ENCODE measurements around the gene LRG1. TPM values are rescaled to one million over a fixed set of nuclear protein-coding genes. Genes with fewer than 3 reads are reported as not detected.

LRG1 gene
- total and polyA plus RNA-seq, 9 of the 15 experiments (the other 6 are each of a cell fraction or from before 2014, with no cell fraction given), result 1.5 to 11.9 (median 8.7) TPM

DNA sequence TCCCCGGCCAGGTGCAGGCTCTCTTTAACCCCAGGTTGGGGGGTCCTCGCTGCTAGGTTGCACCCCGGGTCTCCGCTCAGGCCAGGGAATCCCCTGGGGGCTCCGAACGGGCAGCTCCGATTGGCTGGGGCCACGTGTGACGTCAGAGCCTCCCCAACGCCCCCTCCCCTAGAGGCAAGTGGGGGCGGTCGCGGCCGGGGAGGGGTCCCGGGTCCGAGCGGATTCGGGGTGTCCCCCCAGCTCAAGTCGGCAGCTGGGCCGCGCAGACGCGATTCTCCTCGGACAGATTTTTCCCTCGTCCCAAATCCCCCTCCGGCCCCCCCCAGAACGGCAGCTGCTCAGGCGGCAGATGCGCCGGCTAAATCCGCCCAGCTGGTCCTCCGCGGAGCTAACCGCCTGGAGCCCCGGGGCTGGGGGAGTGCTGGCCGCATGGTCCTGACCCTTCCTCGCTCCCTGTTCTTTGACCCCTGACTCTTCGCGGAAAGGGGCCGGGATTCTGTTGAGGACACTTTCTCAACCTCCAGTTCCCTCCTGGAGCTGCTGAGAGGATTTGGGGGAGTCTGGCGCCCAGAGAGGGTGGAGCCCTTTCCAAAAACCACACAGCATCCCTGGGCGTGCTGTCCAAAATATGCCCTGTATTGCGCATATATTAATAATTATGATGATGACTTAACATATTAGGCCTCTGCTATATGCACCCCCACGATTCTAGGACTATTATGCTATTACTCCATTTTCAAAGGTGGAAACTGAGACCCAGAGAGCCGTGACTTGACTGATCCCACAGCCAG is 45.0 kb upstream of the LRG1 start (continued):
- TF ChIP-seq REST (IDR thresholded peaks at IDR 0.05; ENCODE audit: borderline replicate concordance) (peak; percentile 72), REST (CRISPR knock-in tag; IDR thresholded peaks at IDR 0.05; ENCODE audit: low read depth) (no peak), ELF1 (tag; IDR thresholded peaks at IDR 0.05) (no peak), BRD9 (IDR thresholded peaks at IDR 0.05; ENCODE audit: low read depth, partially characterized antibody) (peak; percentile 68), ZNF76 (CRISPR knock-in tag; IDR thresholded peaks at IDR 0.05; ENCODE audit: borderline replicate concordance) (no peak), BHLHE40 (IDR thresholded peaks at IDR 0.05; ENCODE audit: low read length) (no peak), PHB2 (IDR thresholded peaks at IDR 0.05; ENCODE audit: low read depth) (no peak), ARNT (IDR thresholded peaks at IDR 0.05) (no peak), DMBX1 (CRISPR knock-in tag; IDR thresholded peaks at IDR 0.05; ENCODE audit: borderline replicate concordance) (no peak), ZFP36 (IDR thresholded peaks at IDR 0.05; ENCODE audit: low read depth, low read length, partially characterized antibody) (peak; percentile 90), ZNF778 (CRISPR knock-in tag; IDR thresholded peaks at IDR 0.05) (no peak), GATAD2A (IDR thresholded peaks at IDR 0.05) (no peak), RBM25 (IDR thresholded peaks at IDR 0.05; ENCODE audit: low read depth, low read length, severe bottlenecking) (peak; percentile 31), TCF7L2 (IDR thresholded peaks at IDR 0.05; ENCODE audit: low read depth, low read length) (no peak), ZNF232 (CRISPR knock-in tag; IDR thresholded peaks at IDR 0.05) (no peak), ADNP (tag; IDR thresholded peaks at IDR 0.05) (peak; percentile 53; the same call in 1 of the 2 replicates), EP400 (IDR thresholded peaks at IDR 0.05) (no peak; the same call in 1 of the 2 replicates), CBFA2T3 (IDR thresholded peaks at IDR 0.05) (peak; percentile 32), ZBTB7A (IDR thresholded peaks at IDR 0.05; ENCODE audit: borderline replicate concordance, control insufficient read depth, low read depth, low read length) (peak; percentile 93; the same call in 1 of the 2 replicates), HLTF (IDR thresholded peaks at IDR 0.05) (no peak), RUNX1 (IDR thresholded peaks at IDR 0.05; ENCODE audit: low read depth) (no peak)
- TF ChIP-seq, protein P1, sequence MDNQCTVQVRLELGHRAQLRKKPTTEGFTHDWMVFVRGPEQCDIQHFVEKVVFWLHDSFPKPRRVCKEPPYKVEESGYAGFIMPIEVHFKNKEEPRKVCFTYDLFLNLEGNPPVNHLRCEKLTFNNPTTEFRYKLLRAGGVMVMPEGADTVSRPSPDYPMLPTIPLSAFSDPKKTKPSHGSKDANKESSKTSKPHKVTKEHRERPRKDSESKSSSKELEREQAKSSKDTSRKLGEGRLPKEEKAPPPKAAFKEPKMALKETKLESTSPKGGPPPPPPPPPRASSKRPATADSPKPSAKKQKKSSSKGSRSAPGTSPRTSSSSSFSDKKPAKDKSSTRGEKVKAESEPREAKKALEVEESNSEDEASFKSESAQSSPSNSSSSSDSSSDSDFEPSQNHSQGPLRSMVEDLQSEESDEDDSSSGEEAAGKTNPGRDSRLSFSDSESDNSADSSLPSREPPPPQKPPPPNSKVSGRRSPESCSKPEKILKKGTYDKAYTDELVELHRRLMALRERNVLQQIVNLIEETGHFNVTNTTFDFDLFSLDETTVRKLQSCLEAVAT (IDR thresholded peaks at IDR 0.05), result no peak
